SK-N-SH (cell line): ENCODE data around the gene UQCR11. TPM values are rescaled to one million over a fixed set of nuclear protein-coding genes. Genes with fewer than 3 reads are reported as not detected.

Experiments used
- CTCF ChIA-PET: fragments of 300-600, 350-600 bp; formaldehyde crosslinking; extraction: SDS; loops from one replicate; lab custom pipeline; 2021; lab: Yijun Ruan, JAX
- POLR2A ChIA-PET: fragments of 350-600 bp; sonication (Branson Sonifier 250); formaldehyde crosslinking; extraction: SDS; loops from one replicate; lab custom pipeline; 2020; ENCODE audit warnings: antibody characterized with exemption, inconsistent platforms; lab: Yijun Ruan, JAX
- DNase-seq: peaks from one replicate; pipeline ENCODE4 v3.0.0; 2012
- H2AFZ ChIP-seq: fragments of 200-600 bp; sonication (generic); 2 replicates; pipeline ENCODE4 v1.8.1; 2016; ENCODE audit warnings: antibody characterized with exemption, mild to moderate bottlenecking, low read depth
- H3F3A ChIP-seq: fragments of 200-600 bp; sonication (generic); replicated peaks from 2 replicates; pipeline ENCODE3; 2016; ENCODE audit warnings: antibody characterized with exemption, mild to moderate bottlenecking; ENCODE audit not compliant: insufficient read depth
- H3K27ac ChIP-seq, 2 experiments: fragments of 200-500 bp in 1 of 2; fragments of 200-600 bp in 1 of 2; sonication (Bioruptor generic) in 1 of 2; sonication (generic), shearing (Covaris generic) in 1 of 2; 2 replicates each; pipeline versions ENCODE4 v1.5.1 to v1.6.1; 2014 to 2016; ENCODE audit warnings: low read depth in 2 of 2, inconsistent platforms in 1 of 2, low read length in 1 of 2, mild to moderate bottlenecking in 1 of 2, mixed read lengths in 1 of 2
- H3K27me3 ChIP-seq: fragments of 200-600 bp; sonication (generic), shearing (Covaris generic); 2 replicates; pipeline ENCODE4 v1.6.1; 2016; ENCODE audit warnings: mixed run types; ENCODE audit not compliant: insufficient read depth
- H3K36me3 ChIP-seq, 2 experiments: fragments of 200-500 bp in 1 of 2; fragments of 200-600 bp in 1 of 2; sonication (Bioruptor generic) in 1 of 2; sonication (generic) in 1 of 2; replicated peaks in 1 of 2; 2 replicates each; pipeline versions ENCODE3 to v1.5.1; 2014 to 2016; ENCODE audit warnings: low read length in 1 of 2, mild to moderate bottlenecking in 1 of 2; ENCODE audit not compliant: insufficient read depth in 2 of 2, control insufficient read depth in 1 of 2
- H3K4me1 ChIP-seq, 2 experiments: fragments of 200-500 bp in 1 of 2; fragments of 200-600 bp in 1 of 2; sonication (Bioruptor generic) in 1 of 2; sonication (generic), shearing (Covaris generic) in 1 of 2; 2 replicates each; pipeline versions ENCODE4 v1.5.1 to v1.6.1; 2014 to 2016; ENCODE audit warnings: low read depth in 1 of 2, low read length in 1 of 2, mixed run types in 1 of 2; ENCODE audit not compliant: insufficient read depth in 2 of 2, control insufficient read depth in 1 of 2
- H3K4me2 ChIP-seq: fragments of 200-600 bp; sonication (generic), shearing (Covaris generic); 2 replicates; pipeline ENCODE4 v1.6.1; 2017; ENCODE audit warnings: mixed run types
- H3K4me3 ChIP-seq, 2 experiments: fragments of 200-500 bp in 1 of 2; fragments of 200-600 bp in 1 of 2; sonication (Bioruptor generic) in 1 of 2; sonication (generic), shearing (Covaris generic) in 1 of 2; 2 replicates each; pipeline versions ENCODE4 v1.5.1 to v1.8.1; 2014 to 2016; ENCODE audit warnings: low read depth in 2 of 2, inconsistent platforms in 1 of 2, low read length in 1 of 2, mild to moderate bottlenecking in 1 of 2, mixed read lengths in 1 of 2, moderate library complexity in 1 of 2
- H3K79me2 ChIP-seq: fragments of 200-600 bp; sonication (generic); 2 replicates; pipeline ENCODE4 v1.8.1; 2017; ENCODE audit warnings: mild to moderate bottlenecking; ENCODE audit not compliant: insufficient read depth
- H3K9ac ChIP-seq: fragments of 200-600 bp; sonication (generic); 2 replicates; pipeline ENCODE4 v1.6.1; 2017; ENCODE audit warnings: mixed run types
- H3K9me2 ChIP-seq: fragments of 200-600 bp; sonication (generic); 2 replicates; pipeline ENCODE4 v1.6.1; 2017; ENCODE audit warnings: mixed run types
- H3K9me3 ChIP-seq: fragments of 200-600 bp; sonication (generic); 2 replicates; pipeline ENCODE4 v1.6.1; 2017; ENCODE audit warnings: mixed run types, mild to moderate bottlenecking, moderate library complexity
- H4K20me1 ChIP-seq: fragments of 200-600 bp; sonication (generic); 2 replicates; pipeline ENCODE4 v1.6.1; 2017; ENCODE audit warnings: mild to moderate bottlenecking, mixed run types; ENCODE audit not compliant: insufficient read depth
- EZH2phosphoT487 ChIP-seq: fragments of 200-600 bp; sonication (generic); IDR thresholded peaks from 2 replicates; pipeline ENCODE4 v1.6.1; 2017; ENCODE audit warnings: low read depth, mixed run types, mild to moderate bottlenecking, antibody characterized with exemption, moderate library complexity, borderline replicate concordance
- POLR2AphosphoS5 ChIP-seq: IDR thresholded peaks from 2 replicates; pipeline ENCODE4 v1.6.1; 2012; ENCODE audit warnings: low read depth, low read length
- RAD21 ChIP-seq: IDR thresholded peaks from 2 replicates; pipeline ENCODE4 v1.6.1; 2012; ENCODE audit warnings: mild to moderate bottlenecking, low read length
- SIN3A ChIP-seq: IDR thresholded peaks from 2 replicates; pipeline ENCODE4 v1.6.1; 2012; ENCODE audit warnings: low read depth, mild to moderate bottlenecking, low read length, moderate library complexity, borderline replicate concordance
- SMC3 ChIP-seq: IDR thresholded peaks from 2 replicates; pipeline ENCODE4 v1.6.1; 2012; ENCODE audit warnings: low read depth, low read length, improper control_type of control experiment
- TCF12 ChIP-seq: IDR thresholded peaks from 2 replicates; pipeline ENCODE4 v1.4.0; 2012
- WGBS: methylation state at CpG from one replicate; pipeline ENCODE4 v1.1.6; 2017; ENCODE audit warnings: low lambda C conversion rate; 5-methylcytosine and 5-hydroxymethylcytosine counted together
- polyA plus RNA-seq, 3 experiments: library from polyadenylated mRNA; depleted of rRNA; stranded (reverse); fragments of >200 nt; gene quantifications; 2 replicates each; pipeline ENCODE4 v1.2.3, GENCODE V29; 2012
- TF ChIP-seq, protein P1 (sequence below): fragments of 200-600 bp; sonication (generic); IDR thresholded peaks from 2 replicates; pipeline ENCODE4 v1.6.1; 2017; ENCODE audit warnings: antibody characterized with exemption, mild to moderate bottlenecking, moderate library complexity
- TF ChIP-seq, protein P2 (sequence below): IDR thresholded peaks from 2 replicates; pipeline ENCODE4 v1.6.1; 2012; ENCODE audit warnings: mild to moderate bottlenecking, low read depth, low read length, moderate library complexity
- TF ChIP-seq, protein P3 (sequence below): IDR thresholded peaks from 2 replicates; pipeline ENCODE4; 2012

Gene UQCR11
- polyA plus RNA-seq, 1 of the 3 experiments (the other 2 are of a cell fraction), result 372 TPM

DNA sequence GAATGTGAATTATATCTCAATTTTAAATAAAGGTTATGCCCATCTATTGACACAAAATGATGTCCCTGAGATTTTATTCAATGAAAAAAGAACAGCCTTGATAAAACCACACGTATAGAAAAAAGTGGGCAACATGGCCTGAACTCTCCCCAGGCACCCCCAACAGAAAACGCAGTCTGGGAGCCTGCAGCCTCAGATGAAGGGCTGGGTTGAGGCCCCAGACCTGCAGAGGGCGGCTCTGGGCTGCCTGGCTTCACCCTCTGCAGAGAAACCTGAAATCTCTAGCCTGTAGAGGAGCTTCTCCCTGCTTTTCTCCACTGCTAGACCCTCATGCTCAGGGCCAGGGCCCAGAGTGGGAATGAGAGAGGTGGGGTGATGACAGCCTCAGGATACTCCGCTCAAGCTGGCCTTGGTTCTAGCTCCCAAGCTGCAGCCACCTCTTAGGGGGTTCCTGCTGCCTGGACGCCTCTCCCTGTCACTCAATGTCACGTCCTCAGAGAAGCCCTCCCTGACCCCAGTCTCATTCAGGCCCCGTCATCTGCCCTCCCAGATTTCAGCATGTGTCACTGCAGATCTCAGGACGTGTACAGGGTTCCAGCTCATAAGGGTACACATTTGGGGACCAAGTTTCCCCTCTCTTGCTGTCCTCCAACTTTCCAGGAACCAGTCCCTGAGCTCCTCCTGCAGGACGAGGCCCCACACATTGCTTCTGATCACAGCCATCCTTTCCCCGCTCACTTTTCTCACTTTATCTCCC, 14.4 kb downstream of the UQCR11 start:
- DNase-seq, result peak; percentile 74
- H3K36me3 ChIP-seq, result peaks cover 2 to 5% of the 10 kb centered on the region in 2 experiments
- no peaks in the 10 kb centered on the region for H3K9me3 ChIP-seq
- H3K9me2 ChIP-seq, result no peaks in the 10 kb centered on the region
- peak overlapping the region; percentile 82 to 93; a peak in 3 of 4 replicates for H3K27ac ChIP-seq
- TF ChIP-seq POLR2AphosphoS5 (peak; percentile 11; the same call in 1 of the 2 replicates), TCF12 (no peak), SMC3 (peak; percentile 21; the same call in 1 of the 2 replicates), SIN3A (peak; percentile 12; the same call in 1 of the 2 replicates), RAD21 (peak; percentile 23; the same call in 1 of the 2 replicates), EZH2phosphoT487 (no peak)
- TF ChIP-seq, protein P1, sequence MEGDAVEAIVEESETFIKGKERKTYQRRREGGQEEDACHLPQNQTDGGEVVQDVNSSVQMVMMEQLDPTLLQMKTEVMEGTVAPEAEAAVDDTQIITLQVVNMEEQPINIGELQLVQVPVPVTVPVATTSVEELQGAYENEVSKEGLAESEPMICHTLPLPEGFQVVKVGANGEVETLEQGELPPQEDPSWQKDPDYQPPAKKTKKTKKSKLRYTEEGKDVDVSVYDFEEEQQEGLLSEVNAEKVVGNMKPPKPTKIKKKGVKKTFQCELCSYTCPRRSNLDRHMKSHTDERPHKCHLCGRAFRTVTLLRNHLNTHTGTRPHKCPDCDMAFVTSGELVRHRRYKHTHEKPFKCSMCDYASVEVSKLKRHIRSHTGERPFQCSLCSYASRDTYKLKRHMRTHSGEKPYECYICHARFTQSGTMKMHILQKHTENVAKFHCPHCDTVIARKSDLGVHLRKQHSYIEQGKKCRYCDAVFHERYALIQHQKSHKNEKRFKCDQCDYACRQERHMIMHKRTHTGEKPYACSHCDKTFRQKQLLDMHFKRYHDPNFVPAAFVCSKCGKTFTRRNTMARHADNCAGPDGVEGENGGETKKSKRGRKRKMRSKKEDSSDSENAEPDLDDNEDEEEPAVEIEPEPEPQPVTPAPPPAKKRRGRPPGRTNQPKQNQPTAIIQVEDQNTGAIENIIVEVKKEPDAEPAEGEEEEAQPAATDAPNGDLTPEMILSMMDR, result peak; percentile 36
- TF ChIP-seq, protein P2, sequence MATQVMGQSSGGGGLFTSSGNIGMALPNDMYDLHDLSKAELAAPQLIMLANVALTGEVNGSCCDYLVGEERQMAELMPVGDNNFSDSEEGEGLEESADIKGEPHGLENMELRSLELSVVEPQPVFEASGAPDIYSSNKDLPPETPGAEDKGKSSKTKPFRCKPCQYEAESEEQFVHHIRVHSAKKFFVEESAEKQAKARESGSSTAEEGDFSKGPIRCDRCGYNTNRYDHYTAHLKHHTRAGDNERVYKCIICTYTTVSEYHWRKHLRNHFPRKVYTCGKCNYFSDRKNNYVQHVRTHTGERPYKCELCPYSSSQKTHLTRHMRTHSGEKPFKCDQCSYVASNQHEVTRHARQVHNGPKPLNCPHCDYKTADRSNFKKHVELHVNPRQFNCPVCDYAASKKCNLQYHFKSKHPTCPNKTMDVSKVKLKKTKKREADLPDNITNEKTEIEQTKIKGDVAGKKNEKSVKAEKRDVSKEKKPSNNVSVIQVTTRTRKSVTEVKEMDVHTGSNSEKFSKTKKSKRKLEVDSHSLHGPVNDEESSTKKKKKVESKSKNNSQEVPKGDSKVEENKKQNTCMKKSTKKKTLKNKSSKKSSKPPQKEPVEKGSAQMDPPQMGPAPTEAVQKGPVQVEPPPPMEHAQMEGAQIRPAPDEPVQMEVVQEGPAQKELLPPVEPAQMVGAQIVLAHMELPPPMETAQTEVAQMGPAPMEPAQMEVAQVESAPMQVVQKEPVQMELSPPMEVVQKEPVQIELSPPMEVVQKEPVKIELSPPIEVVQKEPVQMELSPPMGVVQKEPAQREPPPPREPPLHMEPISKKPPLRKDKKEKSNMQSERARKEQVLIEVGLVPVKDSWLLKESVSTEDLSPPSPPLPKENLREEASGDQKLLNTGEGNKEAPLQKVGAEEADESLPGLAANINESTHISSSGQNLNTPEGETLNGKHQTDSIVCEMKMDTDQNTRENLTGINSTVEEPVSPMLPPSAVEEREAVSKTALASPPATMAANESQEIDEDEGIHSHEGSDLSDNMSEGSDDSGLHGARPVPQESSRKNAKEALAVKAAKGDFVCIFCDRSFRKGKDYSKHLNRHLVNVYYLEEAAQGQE, result no peak
- TF ChIP-seq, protein P3, sequence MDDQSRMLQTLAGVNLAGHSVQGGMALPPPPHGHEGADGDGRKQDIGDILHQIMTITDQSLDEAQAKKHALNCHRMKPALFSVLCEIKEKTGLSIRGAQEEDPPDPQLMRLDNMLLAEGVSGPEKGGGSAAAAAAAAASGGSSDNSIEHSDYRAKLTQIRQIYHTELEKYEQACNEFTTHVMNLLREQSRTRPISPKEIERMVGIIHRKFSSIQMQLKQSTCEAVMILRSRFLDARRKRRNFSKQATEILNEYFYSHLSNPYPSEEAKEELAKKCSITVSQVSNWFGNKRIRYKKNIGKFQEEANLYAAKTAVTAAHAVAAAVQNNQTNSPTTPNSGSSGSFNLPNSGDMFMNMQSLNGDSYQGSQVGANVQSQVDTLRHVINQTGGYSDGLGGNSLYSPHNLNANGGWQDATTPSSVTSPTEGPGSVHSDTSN, result peak; percentile 26; the same call in 1 of the 2 replicates
- no peaks in the 10 kb centered on the region for H3K27me3 ChIP-seq
- H3F3A ChIP-seq, result peaks cover 4% of the 10 kb centered on the region
- peaks cover 36% of the 10 kb centered on the region; the same call in 1 of the 2 replicates for H4K20me1 ChIP-seq
- 42% methylated on average over 10 of the region's 10 CpGs for WGBS
- POLR2A ChIA-PET, result interaction anchor here (0.5 to 1.3 kb wide), 5 partner anchors 13 to 140 kb away, joined by 3 to 7 read pairs (median 4); partner anchors contain the start of gene APC2
- CTCF ChIA-PET, result interaction anchor here (0.6 to 4.2 kb wide), 13 partner anchors 12 to 204 kb away, joined by 3 to 24 read pairs (median 4); no protein-coding TSS in a partner anchor
- peak overlapping the region; percentile 69 to 88 for H3K4me3 ChIP-seq
- peaks cover 63% of the 10 kb centered on the region for H3K79me2 ChIP-seq
- H3K4me2 ChIP-seq, result peak overlapping the region; percentile 99
- no peak overlapping the region for H2AFZ ChIP-seq
- H3K9ac ChIP-seq, result peak overlapping the region; percentile 97
- H3K4me1 ChIP-seq, result peaks cover 9 to 12% of the 10 kb centered on the region in 2 experiments; a peak in 1 of 4 replicates
